Activated CD4-positive, alpha-beta T cell treated with anti-CD3 and anti-CD28 coated beads for 1 hour (primary cell): ENCODE measurements around the gene GPC6.
"Not testable (repeated sequence)": the region's sequence is repeated elsewhere in the genome, so short reads cannot be mapped to it uniquely, and the experiment has no call there.

Experiments
- DNase-seq: peaks from one replicate; pipeline ENCODE4 v3.0.0-alpha.2; 2020

GPC6 gene

DNA sequence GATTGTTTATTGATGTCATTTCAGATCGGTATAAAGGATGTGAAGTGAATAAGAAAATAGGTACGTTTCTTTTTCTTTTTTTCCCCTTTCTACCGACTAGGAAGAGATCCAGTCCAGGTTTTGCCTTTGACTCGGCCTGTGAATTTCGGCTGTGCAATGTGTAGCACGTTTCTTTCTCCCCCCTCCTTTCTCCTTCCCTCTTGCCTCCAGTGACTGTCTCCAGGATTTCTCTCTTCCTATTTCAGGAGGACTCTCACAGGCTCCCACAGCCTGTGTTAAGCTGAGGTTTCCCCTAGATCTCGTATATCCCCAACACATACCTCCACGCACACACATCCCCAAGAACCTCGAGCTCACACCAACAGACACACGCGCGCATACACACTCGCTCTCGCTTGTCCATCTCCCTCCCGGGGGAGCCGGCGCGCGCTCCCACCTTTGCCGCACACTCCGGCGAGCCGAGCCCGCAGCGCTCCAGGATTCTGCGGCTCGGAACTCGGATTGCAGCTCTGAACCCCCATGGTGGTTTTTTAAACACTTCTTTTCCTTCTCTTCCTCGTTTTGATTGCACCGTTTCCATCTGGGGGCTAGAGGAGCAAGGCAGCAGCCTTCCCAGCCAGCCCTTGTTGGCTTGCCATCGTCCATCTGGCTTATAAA, at the start of gene GPC6:
Gene GPC6 (plus strand): TSS at position 185 of the 657 bp plus-strand sequence.
- no peak for DNase-seq

DNA sequence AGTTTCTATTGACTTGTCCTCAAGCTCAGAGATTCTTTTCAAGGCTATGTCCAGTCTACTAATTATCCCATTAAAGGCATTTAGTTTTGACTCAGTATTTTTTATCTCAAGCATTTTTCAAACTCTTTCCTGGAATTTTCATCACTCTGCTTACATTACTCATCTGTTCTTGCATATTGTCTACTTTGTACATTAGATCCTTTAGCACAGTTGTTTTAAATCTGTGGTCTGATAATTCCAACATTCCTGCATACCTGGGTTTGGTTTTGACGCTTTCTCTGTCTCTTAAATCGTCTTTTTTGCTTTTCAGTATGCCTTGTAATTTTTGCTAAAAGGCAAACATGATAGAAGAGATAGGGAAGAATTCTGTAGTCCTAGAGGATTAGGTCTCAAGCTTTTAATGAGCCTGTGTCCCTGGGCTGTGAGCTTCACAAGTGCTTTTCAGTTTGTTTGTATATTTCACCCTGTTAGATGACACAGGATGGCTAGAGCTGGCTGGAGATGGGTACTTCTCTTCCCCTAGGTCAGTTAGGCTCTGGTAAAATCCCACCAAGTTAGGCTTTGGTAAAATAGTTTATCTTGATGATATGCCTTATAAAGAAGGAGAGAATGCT, 46.1 kb upstream of the GPC6 start:
- DNase-seq: no peak

- no peak for DNase-seq
These were observed 44.2 kb upstream of the GPC6 start for GRCh38 chr13:93182406-93182805.

- no peak for DNase-seq
These were observed 43.3 kb upstream of the GPC6 start for GRCh38 chr13:93183302-93183701.

DNA sequence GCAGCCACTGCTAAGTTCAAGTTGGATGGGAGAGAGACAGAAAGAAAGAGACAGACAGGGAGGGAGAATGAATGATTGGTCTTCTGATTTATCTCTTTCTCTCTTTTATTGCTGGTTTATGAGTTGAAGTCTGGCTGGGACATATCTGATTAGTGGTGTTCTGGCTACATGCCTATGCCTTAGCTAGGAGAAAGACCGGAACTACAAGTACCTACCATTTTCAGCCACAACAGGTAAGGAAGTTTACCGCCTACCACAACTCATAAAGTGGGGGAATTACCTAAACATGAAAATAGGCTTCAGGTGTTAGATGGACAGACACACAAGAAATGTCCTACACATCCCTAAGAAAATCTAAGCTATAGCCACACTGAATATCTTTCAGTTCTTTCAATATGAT, 36.6 kb upstream of the GPC6 start:
- no peak for DNase-seq

DNA sequence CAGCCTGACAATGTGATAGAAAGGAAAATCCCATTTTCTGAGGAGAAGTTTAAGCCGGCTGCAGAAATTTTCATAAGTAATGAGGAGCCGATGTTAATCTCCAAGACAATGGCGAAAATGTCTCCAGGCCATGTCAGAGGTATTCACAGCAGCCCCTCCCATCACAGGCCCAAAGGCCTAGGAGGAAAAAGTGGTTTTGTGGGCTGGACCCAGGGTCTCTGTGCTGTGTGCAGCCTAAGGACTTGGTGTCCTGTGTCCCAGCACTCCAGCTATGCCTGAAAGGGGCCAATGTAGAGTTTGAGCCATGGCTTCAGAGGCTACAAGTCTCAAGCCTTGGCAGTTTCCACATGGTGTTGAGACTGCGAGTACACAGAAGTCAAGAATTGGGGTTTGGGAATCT, 32.9 kb upstream of the GPC6 start:
- no peak for DNase-seq

DNA sequence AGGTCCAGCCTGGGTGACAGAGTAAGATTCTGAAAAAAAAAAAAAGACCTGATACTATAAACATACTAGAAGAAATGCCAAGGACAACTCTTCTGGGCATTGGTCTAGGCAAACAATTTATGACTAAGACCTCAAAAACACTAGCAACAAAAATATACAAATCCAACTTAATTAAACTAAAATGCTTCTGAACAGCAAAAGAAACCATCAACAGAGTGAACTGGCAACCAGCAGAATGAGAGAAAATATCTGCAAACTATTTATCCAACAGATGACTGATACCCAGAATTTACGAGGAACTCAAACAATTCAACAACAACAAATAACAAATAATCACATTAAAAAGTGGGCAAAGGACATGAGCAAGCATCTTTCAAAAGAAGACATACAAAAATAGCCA, 26.8 kb upstream of the GPC6 start:
- no peak for DNase-seq

GRCh38 chr13:93200626-93201025, 26.0 kb upstream of the GPC6 start:
- DNase-seq: no peak

DNA sequence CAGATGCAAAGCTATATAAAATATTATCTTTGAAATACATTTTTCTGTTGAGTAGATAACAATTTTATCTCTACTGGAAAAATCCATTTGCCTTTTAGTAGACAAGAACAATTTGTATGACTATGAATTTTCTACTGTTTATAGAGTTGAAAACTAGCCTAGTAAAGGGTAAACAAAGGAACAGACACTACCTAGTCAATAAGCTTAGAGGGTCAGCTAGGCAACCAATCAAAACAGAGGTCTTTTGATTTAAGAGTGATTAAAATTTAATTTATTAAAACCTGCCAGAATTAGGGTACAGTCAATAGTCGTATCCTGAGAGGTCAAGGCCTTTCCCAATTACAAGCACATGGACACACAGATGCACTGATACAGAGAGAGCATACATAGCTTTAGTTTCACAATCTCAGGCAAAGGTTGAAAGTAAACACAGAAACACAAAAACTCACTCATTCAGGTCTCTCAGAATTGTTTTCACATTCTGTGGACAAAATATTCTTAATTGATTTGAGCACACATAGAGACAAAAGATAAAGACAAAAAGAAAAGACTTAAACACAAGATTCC, 24.5 kb upstream of the GPC6 start:
- DNase-seq: no peak

DNA sequence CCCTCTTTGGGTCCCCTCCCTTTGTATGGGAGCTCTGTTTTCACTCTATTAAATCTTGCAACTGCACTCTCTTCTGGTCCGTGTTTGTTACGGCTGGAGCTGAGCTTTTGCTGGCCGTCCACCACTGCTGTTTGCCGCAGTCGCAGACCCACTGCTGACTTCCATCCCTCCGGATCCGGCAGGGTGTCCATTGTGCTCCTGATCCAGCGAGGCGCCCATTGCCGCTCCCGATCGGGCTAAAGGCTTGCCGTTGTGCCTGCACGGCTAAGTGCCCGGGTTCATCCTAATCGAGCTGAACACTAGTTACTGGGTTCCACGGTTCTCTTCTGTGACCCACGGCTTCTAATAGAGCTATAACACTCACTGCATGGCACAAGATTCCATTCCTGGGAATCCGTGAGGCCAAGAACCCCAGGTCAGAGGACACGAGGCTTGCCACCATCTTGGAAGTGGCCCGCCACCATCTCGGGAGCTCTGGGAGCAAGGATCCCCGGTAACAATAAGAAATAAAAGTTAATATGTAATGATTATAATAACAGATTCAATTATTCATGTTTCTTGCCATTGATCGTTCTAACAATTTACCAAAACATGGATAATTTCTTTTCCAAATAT, 19.7 kb upstream of the GPC6 start:
- not testable (repeated sequence) for DNase-seq

- no peak for DNase-seq
These were observed 10.5 kb upstream of the GPC6 start for GRCh38 chr13:93216122-93216521.

- DNase-seq: no peak
These were observed 8.8 kb upstream of the GPC6 start for GRCh38 chr13:93217721-93218261.

- no peak for DNase-seq
These were observed 8.0 kb upstream of the GPC6 start for GRCh38 chr13:93218583-93218982.

DNA sequence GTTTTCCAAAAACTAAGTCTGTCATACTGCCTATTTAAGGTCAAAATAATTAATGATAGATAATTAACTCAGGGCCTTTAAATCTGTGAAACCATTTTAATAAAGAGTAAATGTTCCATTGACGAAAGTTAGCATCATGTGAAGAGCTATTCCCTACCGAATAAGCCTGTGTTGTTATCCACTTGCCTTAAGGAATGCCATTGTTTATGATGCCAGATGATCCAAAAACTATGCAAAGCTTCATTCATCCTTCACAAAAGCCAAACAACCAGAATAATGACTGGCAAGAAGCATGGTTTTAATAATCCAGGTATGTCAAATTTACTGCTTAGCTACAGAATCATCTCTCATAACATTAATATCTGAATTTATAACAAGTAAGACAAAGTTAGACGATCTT, 6.5 kb upstream of the GPC6 start:
- DNase-seq: no peak

DNA sequence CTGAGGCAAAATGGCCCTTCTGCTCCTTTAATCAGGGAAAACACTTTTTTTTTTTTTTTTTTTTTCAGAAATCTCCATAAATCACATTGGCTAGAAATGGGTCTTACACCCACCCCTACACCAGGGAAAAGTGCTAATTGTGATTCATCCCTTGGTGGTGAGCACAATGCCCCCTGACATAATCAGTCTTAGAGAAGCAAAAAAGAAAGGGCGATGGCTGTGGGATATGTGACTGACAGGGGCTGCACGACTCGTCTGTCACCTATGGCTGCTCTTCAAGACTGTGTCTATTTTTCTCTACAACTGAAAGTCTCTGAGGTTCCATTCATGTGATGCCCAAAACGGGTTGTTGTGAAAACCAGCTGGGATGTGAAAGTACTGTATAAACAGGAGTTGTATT, 3.6 kb upstream of the GPC6 start:
- no peak for DNase-seq

DNA sequence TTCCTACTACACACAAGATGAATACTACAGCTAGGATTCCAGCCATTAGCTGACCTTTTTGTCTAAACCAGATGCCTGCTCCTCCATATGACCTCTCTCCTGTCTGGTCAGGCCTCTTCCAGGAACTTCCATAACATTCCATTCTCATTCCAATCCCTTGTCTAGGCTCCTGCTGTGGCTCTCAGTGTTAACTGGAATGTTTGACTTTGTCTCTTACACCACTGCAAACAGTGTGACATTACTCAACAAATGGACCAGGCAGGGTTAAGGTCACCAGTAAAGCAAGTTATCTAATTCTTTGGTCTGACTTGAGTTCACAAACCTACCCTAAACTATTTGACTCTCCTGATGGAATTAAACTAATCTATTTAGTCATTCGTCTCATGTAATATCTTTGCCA, 2.1 kb upstream of the GPC6 start:
- DNase-seq: no peak

DNA sequence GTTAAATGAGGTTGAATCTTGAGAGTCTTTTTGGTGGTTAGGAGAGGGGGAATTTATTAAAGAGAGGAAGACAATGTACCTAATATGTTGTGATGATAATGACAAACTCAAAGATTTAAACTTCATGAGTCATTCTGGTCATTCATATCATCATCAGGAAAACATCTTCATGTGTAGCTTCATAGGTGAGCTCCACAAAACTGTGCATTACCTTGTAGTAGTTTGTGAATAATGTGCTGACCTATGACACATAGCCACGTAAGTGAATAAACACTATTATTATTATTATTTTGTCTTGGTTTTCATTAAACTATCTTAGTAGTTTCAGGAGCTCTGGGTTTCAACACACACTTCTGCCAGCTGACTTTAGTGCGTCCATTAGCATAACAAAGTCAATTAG, 997 bp upstream of the GPC6 start:
- no peak for DNase-seq

DNA sequence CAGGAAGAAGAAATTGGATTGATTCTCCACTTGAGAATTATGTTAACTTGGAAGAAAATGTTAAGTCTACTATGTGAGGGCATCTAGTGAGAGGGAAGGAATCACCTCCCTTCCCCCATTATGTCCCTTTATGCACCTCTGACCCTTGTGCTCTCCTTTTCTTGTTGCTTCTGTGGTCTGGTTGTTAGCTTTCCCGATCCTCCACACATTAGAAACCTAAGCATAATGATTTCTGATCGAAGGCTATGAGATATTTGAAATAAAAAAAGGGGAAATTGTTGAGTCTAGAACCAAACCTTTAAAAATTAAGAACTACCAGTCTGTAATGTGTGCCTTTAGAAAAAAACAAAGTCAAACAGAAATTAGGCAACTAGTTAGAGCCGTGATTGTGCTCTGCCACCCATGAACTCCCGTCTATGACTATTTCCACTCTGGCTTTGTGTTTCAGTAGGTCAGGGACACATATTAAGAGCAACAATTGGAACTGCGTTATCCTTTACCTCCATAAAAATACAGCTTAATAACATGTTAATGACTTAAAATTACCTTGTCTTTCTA, 463 bp upstream of the GPC6 start:
- DNase-seq: no peak

DNA sequence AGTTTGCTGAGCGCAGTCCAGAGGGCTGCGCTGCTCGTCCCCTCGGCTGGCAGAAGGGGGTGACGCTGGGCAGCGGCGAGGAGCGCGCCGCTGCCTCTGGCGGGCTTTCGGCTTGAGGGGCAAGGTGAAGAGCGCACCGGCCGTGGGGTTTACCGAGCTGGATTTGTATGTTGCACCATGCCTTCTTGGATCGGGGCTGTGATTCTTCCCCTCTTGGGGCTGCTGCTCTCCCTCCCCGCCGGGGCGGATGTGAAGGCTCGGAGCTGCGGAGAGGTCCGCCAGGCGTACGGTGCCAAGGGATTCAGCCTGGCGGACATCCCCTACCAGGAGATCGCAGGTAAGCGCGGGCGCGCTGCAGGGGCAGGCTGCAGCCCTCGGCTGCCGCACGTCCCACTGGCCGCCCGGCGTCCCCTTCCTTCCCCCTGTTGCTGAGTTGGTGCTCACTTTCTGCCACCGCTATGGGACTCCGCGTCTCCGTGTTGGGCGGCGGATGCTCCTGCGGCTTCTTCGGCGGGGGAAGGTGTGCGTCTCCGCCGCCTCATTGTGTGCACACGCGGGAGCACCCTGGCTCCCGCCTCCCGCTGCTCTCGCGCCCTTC, 772 bp downstream of the GPC6 start:
- no peak for DNase-seq

GRCh38 chr13:93227878-93228642, 1.5 kb downstream of the GPC6 start:
- no peak for DNase-seq

DNA sequence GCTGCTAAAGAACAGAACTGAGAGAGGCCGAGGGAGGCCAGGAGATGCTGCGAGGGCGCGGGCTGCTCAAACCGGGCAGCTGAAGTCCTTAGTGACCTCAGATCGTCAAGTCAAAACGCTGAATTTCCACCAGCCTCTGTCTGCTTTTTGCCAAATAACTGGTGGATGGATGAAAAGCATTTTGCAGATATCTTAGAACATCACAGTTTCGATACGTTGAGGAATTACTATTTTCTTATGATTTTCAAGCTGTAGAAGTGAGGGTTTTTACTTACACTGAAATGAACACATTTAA, 2.0 kb downstream of the GPC6 start:
- no peak for DNase-seq

- DNase-seq: no peak
These were observed 3.8 kb downstream of the GPC6 start for GRCh38 chr13:93230261-93230855.
